GM12878 (cell line): ENCODE measurements around the gene SDC1. TPM values are rescaled to one million over a fixed set of nuclear protein-coding genes. Genes with fewer than 3 reads are reported as not detected.

Experiments used
- ATAC-seq: fragments of 200-7000 bp; cut with Tn5 transposase; 3 replicates; pipeline ENCODE4 v1.9.1; 2020; ENCODE audit warnings: mild to moderate bottlenecking, moderate library complexity
- BruUV-seq: library from RNA; stranded (reverse); fragments of 400-500 nt; replicated peaks from 2 replicates; lab custom pipeline; 2021; lab: Mats Ljungman, UMichigan
- CTCF ChIA-PET: fragments of 300-600 bp; sonication (Branson Sonifier 250); formaldehyde crosslinking; extraction: SDS; loops from one replicate; lab custom pipeline; 2021; ENCODE audit warnings: inconsistent platforms; lab: Yijun Ruan, JAX
- POLR2A ChIA-PET: fragments of 350-600 bp; formaldehyde crosslinking; extraction: SDS; loops from one replicate; lab custom pipeline; 2021; ENCODE audit warnings: inconsistent platforms; lab: Charles Lee
- RAD21 ChIA-PET: fragments of 300-600 bp; sonication (Branson Sonifier 250); formaldehyde crosslinking; loops from one replicate; lab custom pipeline; 2023; ENCODE audit warnings: antibody characterized with exemption; ENCODE audit not compliant: unreplicated experiment; lab: Charles Lee
- SMC1A ChIA-PET: fragments of 300-600 bp; sonication (Branson Sonifier 250); formaldehyde crosslinking; loops from one replicate; lab custom pipeline; 2023; ENCODE audit not compliant: unreplicated experiment, uncharacterized antibody; lab: Charles Lee
- DNase-seq: peaks from one replicate; pipeline ENCODE4 v3.0.0-alpha.2; 2011; ENCODE audit warnings: low read depth, low spot score
- FAIRE-seq: peaks from 3 replicates; lab custom pipeline; 2011; peaks lifted over from hg19 to GRCh38; lab: Jason Lieb, UNC
- H2AFZ ChIP-seq: 2 replicates; pipeline ENCODE4 v1.6.0; 2011; ENCODE audit warnings: low read depth, low read length, control low read depth; ENCODE audit not compliant: control insufficient read depth
- H3K27ac ChIP-seq: 2 replicates; pipeline ENCODE4 v1.5.1; 2011; ENCODE audit warnings: control low read depth; ENCODE audit not compliant: control insufficient read depth, insufficient read depth
- H3K27me3 ChIP-seq, 2 experiments: replicated peaks in 1 of 2; 2 replicates each; pipeline versions ENCODE4 v1.6.0 to v1.6.1; 2011; ENCODE audit warnings: low read length in 1 of 2; ENCODE audit not compliant: control insufficient read depth in 2 of 2, insufficient read depth in 2 of 2
- H3K36me3 ChIP-seq, 2 experiments: 2 replicates each; pipeline ENCODE4 v1.5.1; 2011; ENCODE audit warnings: low read length in 1 of 2; ENCODE audit not compliant: control insufficient read depth in 2 of 2, insufficient read depth in 2 of 2
- H3K4me1 ChIP-seq: 2 replicates; pipeline ENCODE4 v1.6.1; 2011; ENCODE audit warnings: mild to moderate bottlenecking, low read length, moderate library complexity, mixed read lengths; ENCODE audit not compliant: control insufficient read depth, insufficient read depth
- H3K4me2 ChIP-seq: 2 replicates; pipeline ENCODE4 v1.6.0; 2011; ENCODE audit warnings: control low read depth; ENCODE audit not compliant: control insufficient read depth, insufficient read depth
- H3K4me3 ChIP-seq: fragments of 200-600 bp; sonication (generic); 2 replicates; pipeline ENCODE4 v1.5.1; 2016
- H3K79me2 ChIP-seq: 2 replicates; pipeline ENCODE4 v1.6.0; 2011; ENCODE audit warnings: low read length; ENCODE audit not compliant: control insufficient read depth, insufficient read depth
- H3K9ac ChIP-seq: 2 replicates; pipeline ENCODE4 v1.8.0; 2011; ENCODE audit warnings: low read length, control low read depth, mixed read lengths; ENCODE audit not compliant: control insufficient read depth, insufficient read depth
- H3K9me3 ChIP-seq: replicated peaks from 3 replicates; pipeline ENCODE4 v1.5.1; 2011; ENCODE audit warnings: mild to moderate bottlenecking, low read length; ENCODE audit not compliant: control insufficient read depth, insufficient read depth
- H4K20me1 ChIP-seq: 2 replicates; pipeline ENCODE4 v1.6.0; 2011; ENCODE audit not compliant: control insufficient read depth, insufficient read depth
- BCL11A ChIP-seq: IDR thresholded peaks from 2 replicates; pipeline ENCODE4 v1.6.1; 2011; ENCODE audit warnings: low read depth, low read length
- BMI1 ChIP-seq: fragments of 450-650 bp; IDR thresholded peaks from 2 replicates; pipeline ENCODE4 v1.6.1; 2016; ENCODE audit warnings: mild to moderate bottlenecking, moderate library complexity, borderline replicate concordance
- CHD1 ChIP-seq: IDR thresholded peaks from 2 replicates; pipeline ENCODE4 v1.6.1; 2012; ENCODE audit warnings: low read depth, low read length, improper control_type of control experiment
- CHD2 ChIP-seq: IDR thresholded peaks from 2 replicates; pipeline ENCODE4 v1.6.1; 2011; ENCODE audit warnings: low read depth, low read length, improper control_type of control experiment, borderline replicate concordance
- FOS ChIP-seq: IDR thresholded peaks from 3 replicates; pipeline ENCODE4 v1.6.1; 2011; ENCODE audit warnings: borderline replicate concordance; ENCODE audit not compliant: insufficient read length; ENCODE audit errors: extremely low read depth
- IRF4 ChIP-seq: IDR thresholded peaks from 2 replicates; pipeline ENCODE4 v1.6.1; 2011; ENCODE audit warnings: low read depth, low read length
- JUNB ChIP-seq: IDR thresholded peaks from 2 replicates; pipeline ENCODE4 v1.6.1; 2016; ENCODE audit warnings: antibody characterized with exemption, mild to moderate bottlenecking
- KLF5 ChIP-seq: fragments of 450-650 bp; IDR thresholded peaks from 2 replicates; pipeline ENCODE4 v1.6.1; 2014; ENCODE audit warnings: mild to moderate bottlenecking; ENCODE audit not compliant: partially characterized antibody
- POLR2AphosphoS2 ChIP-seq: IDR thresholded peaks from 2 replicates; pipeline ENCODE4 v1.6.1; 2011; ENCODE audit warnings: low read depth, mild to moderate bottlenecking, low read length, improper control_type of control experiment, moderate library complexity
- POU2F2 ChIP-seq: IDR thresholded peaks from 3 replicates; pipeline ENCODE4 v1.6.1; 2011; ENCODE audit warnings: low read depth, mild to moderate bottlenecking, low read length, borderline replicate concordance
- TARDBP ChIP-seq: IDR thresholded peaks from 2 replicates; pipeline ENCODE4 v1.6.1; 2016; ENCODE audit warnings: borderline replicate concordance
- YY1 ChIP-seq: IDR thresholded peaks from 2 replicates; pipeline ENCODE4 v1.6.1; 2011; ENCODE audit warnings: low read depth, mild to moderate bottlenecking, low read length
- WGBS: methylation state at CpG from one replicate; pipeline ENCODE4 v1.1.6; 2016; ENCODE audit warnings: low lambda C conversion rate; ENCODE audit not compliant: insufficient replicate concordance, insufficient coverage; ENCODE audit errors: missing lambda C conversion rate; 5-methylcytosine and 5-hydroxymethylcytosine counted together
- in situ Hi-C: fragments of 300-500 bp; cut with MboI; formaldehyde crosslinking; loops from 9 replicates; pipeline ENCODE4 v1.14.3; 2018; ENCODE audit warnings: mixed read lengths
- intact Hi-C: fragments of 100-400 bp; cut with micrococcal nuclease; formaldehyde crosslinking; loops from one replicate; pipeline ENCODE4 v1.14.2; 2022; ENCODE audit not compliant: unreplicated experiment
- polyA plus RNA-seq, 11 experiments: library from polyadenylated mRNA; depleted of rRNA in 4 of 11; unstranded in 6 of 11; stranded (reverse) in 5 of 11; fragments of >200 nt; fragmentation: Nextera tagmentation in 4 of 11; fragmentation: Illumina TruSeq in 1 of 11; extraction: Ambion mirVana in 4 of 11; extraction: Trizol in 1 of 11; gene quantifications; 1 replicate in 1 of 11; 2 replicates in 10 of 11; pipeline versions ENCODE4 v1.2.1 to v1.2.3, GENCODE V29; 2011 to 2016; ENCODE audit warnings: inconsistent platforms in 2 of 11, missing spikeins in 2 of 11, low read depth in 1 of 11
- total RNA-seq, 4 experiments: library from RNA; depleted of rRNA in 3 of 4; stranded (reverse); fragments of >200 nt in 3 of 4; fragmentation: Illumina TruSeq in 1 of 4; extraction: Trizol in 1 of 4; gene quantifications; 2 replicates each; pipeline versions ENCODE4 v1.2.1 to v1.2.3, GENCODE V29; 2013 to 2021
- TF ChIP-seq, protein P1 (sequence below): fragments of 450-650 bp; IDR thresholded peaks from 2 replicates; pipeline ENCODE4 v1.6.1; 2017; ENCODE audit warnings: borderline replicate concordance
- TF ChIP-seq, protein P2 (sequence below): fragments of 450-650 bp; IDR thresholded peaks from 2 replicates; pipeline ENCODE4 v1.6.1; 2017; ENCODE audit warnings: mild to moderate bottlenecking, moderate library complexity

Gene SDC1
- total and polyA plus RNA-seq, 10 of the 15 experiments (the other 5 are each of a cell fraction or from before 2014, with no cell fraction given): 0.85 to 36.8 (median 23.7) TPM

DNA sequence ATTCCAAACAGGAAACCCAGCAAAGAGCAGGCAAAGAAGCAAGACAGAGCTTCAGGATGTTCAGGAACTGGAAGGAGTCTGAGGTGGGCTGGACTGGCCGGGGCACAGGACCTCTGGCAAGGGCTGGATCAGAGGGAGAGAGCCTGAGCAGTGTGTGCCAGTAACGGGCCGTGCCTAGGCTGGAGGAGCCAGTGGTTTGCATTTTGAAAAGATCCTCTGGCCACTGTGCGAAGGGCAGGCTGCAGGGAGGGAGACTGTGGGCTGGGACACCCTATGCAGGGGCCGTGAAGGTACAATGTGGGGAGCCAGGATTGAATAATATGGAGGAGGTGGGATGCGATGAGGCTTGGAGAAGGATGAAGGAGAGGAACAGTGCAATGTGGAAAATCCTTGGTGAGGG, 6.2 kb upstream of the SDC1 start:
- SMC1A ChIA-PET: interaction anchor here (0.7 to 1.9 kb wide), 2 partner anchors 10 to 1030 kb away, joined by 3 to 5 read pairs; no protein-coding TSS in a partner anchor
- no peak overlapping the region for H3K9ac ChIP-seq
- H3K4me2 ChIP-seq: no peak overlapping the region
- no peaks in the 10 kb centered on the region; a peak in 1 of 4 replicates for H3K27me3 ChIP-seq
- no peaks in the 10 kb centered on the region for H3K36me3 ChIP-seq
- no peak for FAIRE-seq
- intact Hi-C loops (no loop called here), in situ Hi-C loops (no loop called here)
- POLR2A ChIA-PET: no interaction called here
- DNase-seq: no peak
- no peaks in the 10 kb centered on the region for H3K9me3 ChIP-seq
- CTCF ChIA-PET: interaction anchor here (0.8 to 1.9 kb wide), 4 partner anchors 11 to 133 kb away, joined by 3 to 5 read pairs (median 3); no protein-coding TSS in a partner anchor
- H4K20me1 ChIP-seq: no peaks in the 10 kb centered on the region
- TF ChIP-seq KLF5: no peak
- BruUV-seq: no TSS peak
- no peak overlapping the region for H3K27ac ChIP-seq
- H3K4me1 ChIP-seq: no peaks in the 10 kb centered on the region
- no peaks in the 10 kb centered on the region for H3K79me2 ChIP-seq
- no peak; the same call in 2 of the 3 replicates for ATAC-seq
- WGBS: 36% methylated on average over 6 of the region's 6 CpGs
- no peak overlapping the region for H2AFZ ChIP-seq
- no peak overlapping the region for H3K4me3 ChIP-seq
- RAD21 ChIA-PET: no interaction called here

DNA sequence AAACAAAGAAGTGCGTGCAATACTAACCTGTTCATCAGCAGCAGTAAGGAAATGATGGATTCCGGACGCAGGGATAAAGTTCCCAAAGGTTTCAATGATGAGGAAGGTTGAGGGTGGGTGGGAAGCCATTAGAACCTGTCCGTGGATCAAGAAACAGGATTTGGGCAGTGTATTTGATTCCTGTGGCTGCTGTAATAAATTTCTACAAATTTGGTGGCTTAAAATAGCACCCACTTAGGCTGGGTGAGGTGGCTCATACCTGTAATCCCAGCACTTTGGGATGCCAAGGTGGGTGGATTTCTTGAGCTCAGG, 5.1 kb upstream of the SDC1 start:
- Histone ChIP-seq H3K4me3 (no peak overlapping the region), H3K36me3 (no peaks in the 10 kb centered on the region), H3K4me1 (peaks cover 6% of the 10 kb centered on the region), H4K20me1 (no peaks in the 10 kb centered on the region), H2AFZ (no peak overlapping the region), H3K27ac (no peak overlapping the region), H3K9me3 (no peaks in the 10 kb centered on the region), H3K79me2 (no peaks in the 10 kb centered on the region), H3K9ac (no peak overlapping the region), H3K27me3 (no peaks in the 10 kb centered on the region; a peak in 1 of 4 replicates), H3K4me2 (no peak overlapping the region)
- ChIA-PET SMC1A (no interaction called here), RAD21 (no interaction called here), POLR2A (no interaction called here), CTCF (interaction anchor here (1.9 kb wide), 1 partner anchor 94 kb away, joined by 5 read pairs; no protein-coding TSS in a partner anchor)
- FAIRE-seq (no peak), ATAC-seq (no peak), DNase-seq (no peak)
- intact Hi-C loops (no loop called here), in situ Hi-C loops (no loop called here)
- BruUV-seq: no TSS peak
- WGBS: 56% methylated on average over 4 of the region's 4 CpGs
- TF ChIP-seq CHD1 (no peak), BMI1 (no peak), TARDBP (no peak), YY1 (no peak), CHD2 (no peak), IRF4 (no peak), POU2F2 (no peak), FOS (no peak), BCL11A (no peak), JUNB (no peak), POLR2AphosphoS2 (no peak)
- TF ChIP-seq, protein P1, sequence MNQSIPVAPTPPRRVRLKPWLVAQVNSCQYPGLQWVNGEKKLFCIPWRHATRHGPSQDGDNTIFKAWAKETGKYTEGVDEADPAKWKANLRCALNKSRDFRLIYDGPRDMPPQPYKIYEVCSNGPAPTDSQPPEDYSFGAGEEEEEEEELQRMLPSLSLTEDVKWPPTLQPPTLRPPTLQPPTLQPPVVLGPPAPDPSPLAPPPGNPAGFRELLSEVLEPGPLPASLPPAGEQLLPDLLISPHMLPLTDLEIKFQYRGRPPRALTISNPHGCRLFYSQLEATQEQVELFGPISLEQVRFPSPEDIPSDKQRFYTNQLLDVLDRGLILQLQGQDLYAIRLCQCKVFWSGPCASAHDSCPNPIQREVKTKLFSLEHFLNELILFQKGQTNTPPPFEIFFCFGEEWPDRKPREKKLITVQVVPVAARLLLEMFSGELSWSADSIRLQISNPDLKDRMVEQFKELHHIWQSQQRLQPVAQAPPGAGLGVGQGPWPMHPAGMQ: no peak
- TF ChIP-seq, protein P2, sequence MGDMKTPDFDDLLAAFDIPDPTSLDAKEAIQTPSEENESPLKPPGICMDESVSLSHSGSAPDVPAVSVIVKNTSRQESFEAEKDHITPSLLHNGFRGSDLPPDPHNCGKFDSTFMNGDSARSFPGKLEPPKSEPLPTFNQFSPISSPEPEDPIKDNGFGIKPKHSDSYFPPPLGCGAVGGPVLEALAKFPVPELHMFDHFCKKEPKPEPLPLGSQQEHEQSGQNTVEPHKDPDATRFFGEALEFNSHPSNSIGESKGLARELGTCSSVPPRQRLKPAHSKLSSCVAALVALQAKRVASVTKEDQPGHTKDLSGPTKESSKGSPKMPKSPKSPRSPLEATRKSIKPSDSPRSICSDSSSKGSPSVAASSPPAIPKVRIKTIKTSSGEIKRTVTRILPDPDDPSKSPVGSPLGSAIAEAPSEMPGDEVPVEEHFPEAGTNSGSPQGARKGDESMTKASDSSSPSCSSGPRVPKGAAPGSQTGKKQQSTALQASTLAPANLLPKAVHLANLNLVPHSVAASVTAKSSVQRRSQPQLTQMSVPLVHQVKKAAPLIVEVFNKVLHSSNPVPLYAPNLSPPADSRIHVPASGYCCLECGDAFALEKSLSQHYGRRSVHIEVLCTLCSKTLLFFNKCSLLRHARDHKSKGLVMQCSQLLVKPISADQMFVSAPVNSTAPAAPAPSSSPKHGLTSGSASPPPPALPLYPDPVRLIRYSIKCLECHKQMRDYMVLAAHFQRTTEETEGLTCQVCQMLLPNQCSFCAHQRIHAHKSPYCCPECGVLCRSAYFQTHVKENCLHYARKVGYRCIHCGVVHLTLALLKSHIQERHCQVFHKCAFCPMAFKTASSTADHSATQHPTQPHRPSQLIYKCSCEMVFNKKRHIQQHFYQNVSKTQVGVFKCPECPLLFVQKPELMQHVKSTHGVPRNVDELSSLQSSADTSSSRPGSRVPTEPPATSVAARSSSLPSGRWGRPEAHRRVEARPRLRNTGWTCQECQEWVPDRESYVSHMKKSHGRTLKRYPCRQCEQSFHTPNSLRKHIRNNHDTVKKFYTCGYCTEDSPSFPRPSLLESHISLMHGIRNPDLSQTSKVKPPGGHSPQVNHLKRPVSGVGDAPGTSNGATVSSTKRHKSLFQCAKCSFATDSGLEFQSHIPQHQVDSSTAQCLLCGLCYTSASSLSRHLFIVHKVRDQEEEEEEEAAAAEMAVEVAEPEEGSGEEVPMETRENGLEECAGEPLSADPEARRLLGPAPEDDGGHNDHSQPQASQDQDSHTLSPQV: no peak
